ENCODE measurements around the gene INPP4B.

DNA sequence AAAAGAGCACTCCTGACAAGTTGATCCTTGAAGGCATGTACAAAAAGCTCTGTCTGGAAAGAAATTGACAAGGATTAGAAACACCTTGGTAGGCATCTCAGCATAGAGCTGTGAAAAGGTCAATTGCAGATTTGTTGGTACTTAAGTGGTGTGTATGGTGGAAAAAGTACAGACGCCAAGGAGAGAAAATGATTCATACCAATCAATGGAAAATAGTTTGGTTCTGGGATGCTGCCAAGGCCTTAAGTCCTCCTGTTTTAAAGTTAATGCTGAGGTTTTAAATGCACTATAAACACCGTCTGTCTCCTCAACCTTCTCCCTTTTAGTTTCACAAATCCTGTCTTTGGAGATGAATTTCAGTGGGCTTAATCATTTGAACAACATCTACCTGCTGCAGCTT, 685.6 kb downstream of the INPP4B start:
- TF ChIP-seq, protein P1, sequence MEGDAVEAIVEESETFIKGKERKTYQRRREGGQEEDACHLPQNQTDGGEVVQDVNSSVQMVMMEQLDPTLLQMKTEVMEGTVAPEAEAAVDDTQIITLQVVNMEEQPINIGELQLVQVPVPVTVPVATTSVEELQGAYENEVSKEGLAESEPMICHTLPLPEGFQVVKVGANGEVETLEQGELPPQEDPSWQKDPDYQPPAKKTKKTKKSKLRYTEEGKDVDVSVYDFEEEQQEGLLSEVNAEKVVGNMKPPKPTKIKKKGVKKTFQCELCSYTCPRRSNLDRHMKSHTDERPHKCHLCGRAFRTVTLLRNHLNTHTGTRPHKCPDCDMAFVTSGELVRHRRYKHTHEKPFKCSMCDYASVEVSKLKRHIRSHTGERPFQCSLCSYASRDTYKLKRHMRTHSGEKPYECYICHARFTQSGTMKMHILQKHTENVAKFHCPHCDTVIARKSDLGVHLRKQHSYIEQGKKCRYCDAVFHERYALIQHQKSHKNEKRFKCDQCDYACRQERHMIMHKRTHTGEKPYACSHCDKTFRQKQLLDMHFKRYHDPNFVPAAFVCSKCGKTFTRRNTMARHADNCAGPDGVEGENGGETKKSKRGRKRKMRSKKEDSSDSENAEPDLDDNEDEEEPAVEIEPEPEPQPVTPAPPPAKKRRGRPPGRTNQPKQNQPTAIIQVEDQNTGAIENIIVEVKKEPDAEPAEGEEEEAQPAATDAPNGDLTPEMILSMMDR (conservative IDR thresholded peaks at IDR 0.05; ENCODE audit: low read depth, low read length) = no peak
- TF ChIP-seq CHD1 (IDR thresholded peaks at IDR 0.05; ENCODE audit: low read depth, low read length) (no peak), RAD21 (IDR thresholded peaks at IDR 0.05; ENCODE audit: low read length) (no peak), POLR2A (IDR thresholded peaks at IDR 0.05; ENCODE audit: low read depth, low read length) (no peak), MXI1 (IDR thresholded peaks at IDR 0.05; ENCODE audit: borderline replicate concordance, low read depth, low read length) (no peak), SMC3 (IDR thresholded peaks at IDR 0.05; ENCODE audit: low read depth, low read length) (no peak), NFE2L2 (IDR thresholded peaks at IDR 0.05; ENCODE audit: low read depth, low read length) (no peak), RFX5 (IDR thresholded peaks at IDR 0.05; ENCODE audit: low read depth, low read length) (no peak)
- TF ChIP-seq, protein P2, sequence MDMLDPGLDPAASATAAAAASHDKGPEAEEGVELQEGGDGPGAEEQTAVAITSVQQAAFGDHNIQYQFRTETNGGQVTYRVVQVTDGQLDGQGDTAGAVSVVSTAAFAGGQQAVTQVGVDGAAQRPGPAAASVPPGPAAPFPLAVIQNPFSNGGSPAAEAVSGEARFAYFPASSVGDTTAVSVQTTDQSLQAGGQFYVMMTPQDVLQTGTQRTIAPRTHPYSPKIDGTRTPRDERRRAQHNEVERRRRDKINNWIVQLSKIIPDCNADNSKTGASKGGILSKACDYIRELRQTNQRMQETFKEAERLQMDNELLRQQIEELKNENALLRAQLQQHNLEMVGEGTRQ (IDR thresholded peaks at IDR 0.05; ENCODE audit: low read depth, low read length) = no peak
- TF ChIP-seq, protein P3, sequence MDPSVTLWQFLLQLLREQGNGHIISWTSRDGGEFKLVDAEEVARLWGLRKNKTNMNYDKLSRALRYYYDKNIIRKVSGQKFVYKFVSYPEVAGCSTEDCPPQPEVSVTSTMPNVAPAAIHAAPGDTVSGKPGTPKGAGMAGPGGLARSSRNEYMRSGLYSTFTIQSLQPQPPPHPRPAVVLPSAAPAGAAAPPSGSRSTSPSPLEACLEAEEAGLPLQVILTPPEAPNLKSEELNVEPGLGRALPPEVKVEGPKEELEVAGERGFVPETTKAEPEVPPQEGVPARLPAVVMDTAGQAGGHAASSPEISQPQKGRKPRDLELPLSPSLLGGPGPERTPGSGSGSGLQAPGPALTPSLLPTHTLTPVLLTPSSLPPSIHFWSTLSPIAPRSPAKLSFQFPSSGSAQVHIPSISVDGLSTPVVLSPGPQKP (IDR thresholded peaks at IDR 0.05; ENCODE audit: borderline replicate concordance, low read depth, low read length) = no peak
